Esophagus muscularis mucosa (tissue), 4 donors: ENCODE data around the gene XYLT1.

Source experiments
- EP300 ChIP-seq: sonication (generic); formaldehyde crosslinking; IDR thresholded peaks from one replicate; pipeline ENCODE4 v1.6.1; 2017; ENCODE audit warnings: antibody characterized with exemption
- POLR2A ChIP-seq: fragments of 450-650 bp; IDR thresholded peaks from one replicate; pipeline ENCODE4 v1.6.1; 2017; ENCODE audit warnings: antibody characterized with exemption, moderate library complexity, mild to moderate bottlenecking, low read depth
- POLR2AphosphoS5 ChIP-seq, 2 donors: sonication (generic); formaldehyde crosslinking; IDR thresholded peaks; one replicate each; pipeline ENCODE4 v1.6.1; 2017; ENCODE audit warnings: antibody characterized with exemption in 2 of 2
- TF ChIP-seq, protein P1 (sequence below), 3 experiments: fragments of 200-600 bp in 2 of 3; fragments of 450-650 bp in 1 of 3; sonication (generic) in 2 of 3; IDR thresholded peaks; one replicate each; pipeline ENCODE4 v1.5.1; 2017 to 2019; ENCODE audit warnings: antibody characterized with exemption in 3 of 3, mild to moderate bottlenecking in 2 of 3, moderate library complexity in 1 of 3

GRCh38 chr16:17076092-17076754, 394.5 kb downstream of the XYLT1 start:
- TF ChIP-seq, protein P1, sequence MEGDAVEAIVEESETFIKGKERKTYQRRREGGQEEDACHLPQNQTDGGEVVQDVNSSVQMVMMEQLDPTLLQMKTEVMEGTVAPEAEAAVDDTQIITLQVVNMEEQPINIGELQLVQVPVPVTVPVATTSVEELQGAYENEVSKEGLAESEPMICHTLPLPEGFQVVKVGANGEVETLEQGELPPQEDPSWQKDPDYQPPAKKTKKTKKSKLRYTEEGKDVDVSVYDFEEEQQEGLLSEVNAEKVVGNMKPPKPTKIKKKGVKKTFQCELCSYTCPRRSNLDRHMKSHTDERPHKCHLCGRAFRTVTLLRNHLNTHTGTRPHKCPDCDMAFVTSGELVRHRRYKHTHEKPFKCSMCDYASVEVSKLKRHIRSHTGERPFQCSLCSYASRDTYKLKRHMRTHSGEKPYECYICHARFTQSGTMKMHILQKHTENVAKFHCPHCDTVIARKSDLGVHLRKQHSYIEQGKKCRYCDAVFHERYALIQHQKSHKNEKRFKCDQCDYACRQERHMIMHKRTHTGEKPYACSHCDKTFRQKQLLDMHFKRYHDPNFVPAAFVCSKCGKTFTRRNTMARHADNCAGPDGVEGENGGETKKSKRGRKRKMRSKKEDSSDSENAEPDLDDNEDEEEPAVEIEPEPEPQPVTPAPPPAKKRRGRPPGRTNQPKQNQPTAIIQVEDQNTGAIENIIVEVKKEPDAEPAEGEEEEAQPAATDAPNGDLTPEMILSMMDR (IDR thresholded peaks at IDR 0.05): no peak
- no peak for TF ChIP-seq POLR2A
- TF ChIP-seq EP300: no peak
- TF ChIP-seq POLR2AphosphoS5 (IDR thresholded peaks at IDR 0.05): no peak
